Measurements from ENCODE around the gene GNB1.

GNB1 gene

DNA sequence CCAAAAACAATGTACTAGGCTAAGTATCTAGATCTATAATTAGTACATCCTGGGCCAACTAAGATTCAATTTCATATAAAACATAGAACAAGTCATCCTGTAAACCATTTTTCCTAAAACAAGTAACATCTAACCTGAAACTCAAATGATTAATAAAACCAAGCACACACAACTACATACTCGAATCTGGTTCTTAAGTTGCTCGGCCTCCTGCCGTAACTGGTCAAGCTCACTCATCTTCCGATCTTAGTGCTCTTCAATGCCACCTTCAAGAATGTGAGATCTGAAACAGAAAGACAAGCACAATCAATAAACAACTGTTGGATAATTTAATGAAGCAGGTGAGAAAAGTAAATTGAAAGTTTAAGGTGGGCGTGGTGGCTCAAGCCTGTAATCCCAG is 65.7 kb downstream of the GNB1 start:
- no peak for DNase-seq (ENCODE audit: low spot score)

- no peak for DNase-seq (ENCODE audit: low spot score)
Observed at GRCh38 chr1:1819762-1820161, 71.1 kb downstream of the GNB1 start.

- DNase-seq (ENCODE audit: low spot score): no peak
Observed at GRCh38 chr1:1817221-1817620, 73.7 kb downstream of the GNB1 start.

- no peak for DNase-seq (ENCODE audit: low spot score)
Observed at GRCh38 chr1:1815606-1816281, 75.1 kb downstream of the GNB1 start.

DNA sequence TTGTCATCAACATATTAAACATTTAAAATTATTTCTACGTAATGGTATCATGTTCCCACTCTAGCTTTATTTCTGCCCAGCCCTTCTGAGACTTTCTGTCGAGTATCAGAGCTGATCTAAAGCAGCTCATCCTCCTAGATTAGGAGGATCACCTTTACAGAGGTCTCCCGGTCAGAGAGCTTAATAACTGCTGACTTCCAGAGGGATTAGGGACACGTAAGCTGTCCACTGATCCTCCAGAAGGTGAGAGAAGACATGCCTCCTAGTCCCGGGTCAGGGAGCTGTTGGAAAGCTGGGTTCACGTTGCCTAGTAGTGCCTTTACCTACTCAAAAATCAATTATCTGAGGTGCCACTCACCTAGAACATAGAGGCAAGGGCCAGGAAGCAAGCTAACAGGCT is 81.4 kb downstream of the GNB1 start:
- no peak for DNase-seq (ENCODE audit: low spot score)

DNA sequence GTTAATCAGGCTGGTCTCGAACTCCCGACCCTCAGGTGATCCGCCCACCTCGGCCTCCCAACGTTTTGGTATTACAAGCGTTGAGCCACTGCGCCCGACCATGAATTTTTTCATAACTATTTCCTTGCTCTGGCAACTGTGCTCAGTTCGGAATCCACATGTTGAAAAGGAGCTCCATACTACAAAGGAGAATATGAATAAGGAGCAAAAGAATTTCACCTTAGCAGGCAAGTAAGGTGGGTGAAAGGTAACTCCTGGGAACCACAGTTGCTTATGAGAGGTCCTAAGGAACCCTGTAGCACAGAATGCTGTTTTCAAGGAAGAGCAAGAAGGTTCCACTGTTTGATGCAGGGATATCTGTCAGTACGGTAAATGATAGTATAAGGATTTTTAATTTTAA is 82.7 kb downstream of the GNB1 start:
- no peak for DNase-seq (ENCODE audit: low spot score)

- DNase-seq (ENCODE audit: low spot score): no peak
Observed at GRCh38 chr1:1806890-1807289, 84.0 kb downstream of the GNB1 start.

DNA sequence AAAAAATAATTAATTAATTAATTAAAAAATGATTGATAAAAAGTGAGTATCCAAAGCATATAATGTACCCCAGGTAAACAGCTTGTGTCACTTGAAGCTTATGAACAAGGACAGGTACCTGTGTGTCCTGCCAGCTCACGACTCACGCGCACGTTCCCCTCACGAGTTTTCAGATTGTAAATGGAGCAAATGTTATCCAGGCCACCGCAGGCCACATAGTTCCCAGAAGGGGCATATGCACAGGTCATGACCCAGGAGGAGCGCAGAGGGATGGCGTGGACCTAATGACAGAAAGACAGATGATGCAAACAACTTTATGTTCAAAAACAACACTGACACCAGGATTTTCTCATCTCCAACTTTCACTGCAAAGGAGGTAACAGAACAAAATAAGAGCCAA is 86.6 kb downstream of the GNB1 start:
- DNase-seq (ENCODE audit: low spot score): no peak

DNA sequence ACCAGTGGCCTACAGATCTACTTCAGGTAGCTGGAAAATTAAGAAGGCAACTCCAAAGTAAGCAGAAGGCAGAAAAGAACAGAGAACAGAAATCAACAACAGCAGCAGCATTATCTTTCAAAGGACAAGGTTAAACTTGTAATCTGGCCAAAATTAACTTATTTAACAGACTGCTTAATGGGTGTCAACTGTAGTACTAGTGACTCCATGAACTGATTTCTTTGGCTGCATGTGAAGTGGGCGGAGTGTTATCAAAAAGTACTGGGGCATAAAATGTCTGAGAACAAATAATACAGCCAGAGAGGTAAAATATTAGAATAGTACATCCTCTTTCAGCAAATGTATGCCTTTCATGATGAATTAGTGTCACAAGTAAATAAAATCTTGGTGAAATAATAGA is 88.0 kb downstream of the GNB1 start:
- no peak for DNase-seq (ENCODE audit: low spot score)

DNA sequence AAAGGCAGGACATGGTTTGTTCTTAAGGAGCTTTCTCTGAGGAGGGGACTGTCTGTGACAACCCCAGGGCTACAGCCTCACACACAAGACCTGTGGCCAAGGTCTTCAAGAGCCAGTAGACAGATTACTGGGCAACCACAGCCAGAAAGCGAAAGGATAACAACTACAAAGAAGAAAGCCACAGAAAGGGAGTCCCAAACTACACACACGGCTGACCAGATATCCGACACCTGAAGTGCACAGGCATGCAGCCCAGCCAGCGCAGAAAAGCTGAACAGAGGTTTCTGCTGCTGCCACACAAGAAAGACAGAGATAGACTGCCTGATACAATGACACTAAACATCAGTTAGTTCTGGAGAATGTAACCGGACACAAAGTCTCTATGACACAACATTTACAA is 91.2 kb downstream of the GNB1 start:
- DNase-seq (ENCODE audit: low spot score): no peak

- DNase-seq (ENCODE audit: low spot score): no peak
Observed at GRCh38 chr1:1797731-1798341, 93.1 kb downstream of the GNB1 start.

DNA sequence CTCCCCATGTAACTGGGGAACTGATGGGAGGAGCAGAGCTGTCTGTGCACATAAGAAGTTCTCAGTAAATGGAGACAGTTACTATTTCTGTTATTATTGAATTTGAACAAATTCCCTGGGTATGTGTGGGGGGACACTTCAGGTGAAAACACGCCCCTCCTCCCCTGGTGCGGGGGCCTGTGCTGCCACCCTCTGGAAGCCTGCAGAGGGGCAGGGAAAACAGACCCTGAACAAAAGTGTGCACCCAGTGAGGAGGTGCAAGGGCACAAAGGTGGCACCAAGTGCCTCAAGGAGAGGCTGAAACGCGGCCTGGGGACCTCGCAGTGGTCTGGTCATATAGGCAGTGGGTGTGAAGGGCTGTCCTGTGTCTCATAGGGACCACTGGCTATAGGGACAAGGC is 94.4 kb downstream of the GNB1 start:
- DNase-seq (ENCODE audit: low spot score): no peak

- DNase-seq (ENCODE audit: low spot score): no peak
Observed at GRCh38 chr1:1794999-1795398, 95.9 kb downstream of the GNB1 start.

GRCh38 chr1:1793481-1794244 is 97.2 kb downstream of the GNB1 start:
- DNase-seq (ENCODE audit: low spot score): no peak

GRCh38 chr1:1788646-1789431 is 102.0 kb downstream of the GNB1 start:
- DNase-seq (ENCODE audit: low spot score): no peak

- no peak for DNase-seq (ENCODE audit: low spot score)
Observed at GRCh38 chr1:1788136-1788535, 102.8 kb downstream of the GNB1 start.

DNA sequence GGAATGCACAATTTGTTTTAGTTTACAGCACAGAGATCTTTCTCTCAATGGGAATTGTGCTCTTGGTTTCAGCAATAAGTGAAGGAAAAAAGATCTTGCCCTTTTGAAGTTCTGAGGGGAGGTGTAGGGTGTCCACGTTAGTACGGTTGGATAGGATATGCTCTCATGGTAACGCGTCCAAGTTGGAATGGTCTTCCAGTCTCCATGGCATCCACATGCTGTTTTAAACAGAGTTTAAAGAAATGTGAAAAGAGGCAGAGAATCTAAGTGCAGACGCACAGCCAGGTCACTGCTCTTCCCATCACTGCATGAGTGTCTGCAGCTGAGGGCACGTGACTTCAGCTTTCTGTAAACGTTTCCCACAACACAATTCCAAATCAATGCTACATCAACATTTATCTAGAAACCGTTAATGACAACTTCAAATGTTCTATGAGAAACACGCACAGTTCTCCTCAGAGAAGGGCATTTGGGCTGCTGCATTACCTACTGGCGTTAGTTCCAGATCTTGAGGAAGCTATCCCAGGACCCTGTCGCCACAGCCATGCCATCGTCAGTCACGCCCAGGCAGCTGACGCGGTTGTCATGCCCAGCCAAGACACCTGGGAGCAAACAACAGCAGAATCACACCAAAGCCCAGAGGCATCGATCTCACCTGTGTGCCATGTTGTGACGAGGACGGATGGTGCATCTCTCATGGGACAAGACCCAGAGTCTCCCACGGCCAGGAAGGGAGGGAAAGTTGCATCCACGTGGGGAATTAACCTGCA is 103.9 kb downstream of the GNB1 start:
- no peak for DNase-seq (ENCODE audit: low spot score)

DNA sequence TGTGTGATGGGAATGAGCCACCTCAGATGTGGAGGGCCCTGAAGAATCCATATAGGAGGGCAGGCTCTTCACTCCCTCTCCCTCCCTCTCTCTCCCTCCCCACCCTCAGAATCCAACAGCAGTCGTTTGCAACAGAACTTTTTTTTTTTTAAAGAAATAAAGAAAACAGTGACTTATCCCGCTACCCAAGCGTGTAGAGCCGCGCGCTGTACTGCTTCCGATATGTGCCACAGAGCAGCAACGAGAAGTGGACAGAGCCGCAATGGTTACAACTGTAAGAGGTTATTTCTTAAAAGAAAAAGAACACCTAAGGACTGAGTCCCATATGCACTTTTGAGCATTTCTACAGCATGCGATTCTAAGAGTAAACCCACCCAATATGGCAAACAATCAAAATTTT is 105.2 kb downstream of the GNB1 start:
- no peak for DNase-seq (ENCODE audit: low spot score)

DNA sequence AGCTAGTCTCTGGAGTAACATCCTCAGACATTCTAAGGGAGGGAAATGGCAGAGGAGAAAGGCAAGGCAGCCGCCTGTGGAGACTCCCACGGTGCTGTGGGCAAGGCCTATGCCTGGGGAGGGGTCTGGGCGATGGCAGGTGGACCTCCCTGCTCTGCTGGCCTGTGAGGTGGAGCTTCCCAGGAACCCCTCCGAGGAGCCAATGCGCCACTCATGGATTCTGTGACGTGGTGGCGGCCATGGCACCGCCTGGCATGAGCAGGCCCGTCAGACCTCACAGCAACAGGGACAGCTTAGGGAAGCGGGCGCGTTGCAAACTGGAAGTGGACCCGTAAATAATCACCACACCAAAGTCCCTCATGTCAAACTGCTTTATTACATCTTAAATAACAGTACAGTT is 106.0 kb downstream of the GNB1 start:
- no peak for DNase-seq (ENCODE audit: low spot score)

GRCh38 chr1:1783320-1783719 is 107.6 kb downstream of the GNB1 start:
- DNase-seq (ENCODE audit: low spot score): no peak

- no peak for DNase-seq (ENCODE audit: low spot score)
Observed at GRCh38 chr1:1782399-1783221, 108.3 kb downstream of the GNB1 start.
